Mucosa of rectum (tissue), 2 donors: ENCODE data around the gene ROCK2.

Experiments
- H3K27ac ChIP-seq, 2 donors: one replicate each; pipeline ENCODE4 v1.7.0; 2013; ENCODE audit warnings: inconsistent platforms in 2 of 2, low read depth in 2 of 2, low read length in 2 of 2
- H3K27me3 ChIP-seq, 2 donors: one replicate each; pipeline ENCODE4 v1.7.0; 2013; ENCODE audit warnings: low read length in 2 of 2; ENCODE audit not compliant: control insufficient read depth in 2 of 2, insufficient read depth in 2 of 2
- H3K36me3 ChIP-seq, 2 donors: one replicate each; pipeline ENCODE4 v1.7.0; 2013; ENCODE audit warnings: low read length in 2 of 2; ENCODE audit not compliant: control insufficient read depth in 2 of 2, insufficient read depth in 2 of 2
- H3K4me1 ChIP-seq, 2 donors: one replicate each; pipeline ENCODE4 v1.7.0; 2013; ENCODE audit warnings: low read length in 2 of 2, mild to moderate bottlenecking in 1 of 2; ENCODE audit not compliant: control insufficient read depth in 2 of 2, insufficient read depth in 2 of 2
- H3K4me3 ChIP-seq, 2 donors: one replicate each; pipeline ENCODE4 v1.7.0; 2013; ENCODE audit warnings: low read length in 2 of 2
- H3K9ac ChIP-seq, 2 donors: one replicate each; pipeline ENCODE4 v1.7.0; 2013; ENCODE audit warnings: low read length in 2 of 2, low read depth in 1 of 2, mild to moderate bottlenecking in 1 of 2
- H3K9me3 ChIP-seq, 2 donors: one replicate each; pipeline ENCODE4 v1.7.0; 2013; ENCODE audit warnings: low read length in 2 of 2; ENCODE audit not compliant: control insufficient read depth in 2 of 2
- donor health status: healthy.
- donor health status: Normal muscosa, but diverticular disease.

Gene ROCK2

DNA sequence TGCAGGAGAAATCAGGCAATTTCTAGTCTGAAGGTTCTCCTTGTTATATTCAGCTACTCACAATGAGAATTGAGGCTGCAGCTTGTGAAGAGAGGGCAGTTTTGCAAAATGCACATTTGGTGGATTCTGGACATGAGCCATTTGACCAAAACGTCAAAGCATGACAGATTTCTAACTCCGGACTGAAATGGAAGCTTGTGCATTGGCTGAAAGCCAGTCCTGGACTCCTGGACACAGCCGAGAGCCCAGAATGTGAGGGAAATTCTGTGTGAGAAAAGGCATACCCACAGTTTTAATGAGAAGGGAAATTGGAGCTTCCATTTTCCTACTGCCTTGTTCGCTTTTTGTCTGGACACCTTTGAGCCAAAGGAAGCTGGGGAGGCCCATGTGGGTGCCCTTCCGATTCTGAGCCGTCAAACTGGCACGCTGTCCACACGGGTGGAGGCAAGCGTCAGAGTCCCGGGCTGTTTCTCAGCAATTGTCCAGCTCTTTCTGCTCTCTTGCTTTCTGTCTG is 23.7 kb upstream of the ROCK2 start:
- no peak overlapping the region for H3K27ac ChIP-seq
- no peak overlapping the region for H3K4me3 ChIP-seq
- H3K9me3 ChIP-seq = no peaks in the 10 kb centered on the region
- peaks cover 32 to 38% of the 10 kb centered on the region in 2 donors for H3K4me1 ChIP-seq
- no peak overlapping the region for H3K9ac ChIP-seq
- H3K27me3 ChIP-seq = no peaks in the 10 kb centered on the region
- H3K36me3 ChIP-seq = no peaks in the 10 kb centered on the region

- no peak overlapping the region for H3K27ac ChIP-seq
- H3K4me3 ChIP-seq = no peak overlapping the region
- H3K9me3 ChIP-seq = no peaks in the 10 kb centered on the region
- no peak overlapping the region for H3K9ac ChIP-seq
- no peaks in the 10 kb centered on the region for H3K27me3 ChIP-seq
- H3K4me1 ChIP-seq = peaks cover 30 to 34% of the 10 kb centered on the region in 2 donors
- H3K36me3 ChIP-seq = no peaks in the 10 kb centered on the region
Observed at GRCh38 chr2:11367170-11367730, 22.8 kb upstream of the ROCK2 start.

DNA sequence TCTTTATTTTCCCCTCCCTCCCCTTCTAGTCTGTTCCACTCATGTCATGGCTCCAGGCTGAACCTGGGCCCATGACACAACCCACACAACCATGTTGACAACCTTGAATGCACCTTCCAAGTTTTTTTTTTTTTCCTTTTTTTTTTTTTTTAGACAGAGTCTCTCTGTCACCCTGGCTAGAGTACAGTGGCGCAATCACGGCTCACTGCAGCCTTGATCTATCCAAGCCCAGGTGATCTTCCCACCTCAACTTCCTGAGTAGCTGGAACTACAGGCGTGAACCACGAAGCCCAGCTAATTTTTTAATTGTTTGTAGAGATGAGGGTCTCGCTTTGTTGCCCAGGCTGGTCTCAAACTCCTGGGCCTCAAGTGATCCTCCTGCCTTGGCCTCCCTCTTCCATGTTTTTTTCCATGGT is 21.9 kb upstream of the ROCK2 start:
- Histone ChIP-seq H3K27me3 (no peaks in the 10 kb centered on the region), H3K9ac (no peak overlapping the region), H3K36me3 (no peaks in the 10 kb centered on the region), H3K4me1 (peaks cover 21 to 25% of the 10 kb centered on the region in 2 donors), H3K27ac (no peak overlapping the region), H3K9me3 (no peaks in the 10 kb centered on the region), H3K4me3 (no peak overlapping the region)

DNA sequence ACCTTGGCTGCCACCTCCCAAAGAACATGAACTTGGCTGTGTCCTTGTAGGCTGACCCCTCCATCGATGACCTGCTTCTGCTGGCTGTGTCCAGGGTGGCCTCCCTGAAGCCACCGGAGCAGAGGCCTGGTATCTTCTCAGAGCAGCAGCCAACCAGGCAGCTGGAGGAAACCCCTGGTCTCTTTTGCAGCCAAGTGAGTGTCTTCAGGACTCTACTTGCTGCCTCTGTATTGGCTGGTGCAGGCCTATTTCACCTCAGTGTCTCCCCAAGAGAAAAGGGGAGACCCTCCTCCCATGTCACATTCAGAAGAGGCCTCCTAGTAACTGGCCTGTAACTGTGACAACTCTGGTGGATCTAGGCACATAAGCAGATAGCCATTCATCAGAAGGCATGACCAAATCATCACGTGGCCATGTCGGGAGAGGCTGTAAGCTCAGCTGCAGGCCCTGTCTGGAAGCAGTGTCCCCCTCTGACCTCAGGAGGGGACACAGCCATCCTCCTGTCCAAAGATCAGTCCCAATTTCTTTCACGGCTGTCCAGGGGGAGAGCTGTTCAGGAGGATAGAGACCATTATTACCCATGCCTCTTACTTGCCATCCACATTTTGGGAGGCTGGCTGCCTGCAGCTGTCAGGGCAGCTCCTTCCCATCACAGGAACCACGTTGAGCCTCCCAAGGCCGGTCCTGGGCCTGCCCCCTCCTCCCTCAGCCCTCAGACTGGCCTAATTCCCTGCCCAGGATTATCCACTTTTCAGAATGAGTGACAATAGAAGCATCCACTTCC is 20.9 kb upstream of the ROCK2 start:
- Histone ChIP-seq H3K9me3 (no peaks in the 10 kb centered on the region), H3K36me3 (no peaks in the 10 kb centered on the region)

GRCh38 chr2:11364565-11364887 is 20.1 kb upstream of the ROCK2 start:
- Histone ChIP-seq H3K4me1 (peaks cover 11 to 15% of the 10 kb centered on the region in 2 donors), H3K9ac (no peak overlapping the region), H3K27ac (no peak overlapping the region), H3K36me3 (no peaks in the 10 kb centered on the region), H3K9me3 (no peaks in the 10 kb centered on the region), H3K4me3 (no peak overlapping the region), H3K27me3 (no peaks in the 10 kb centered on the region)

More for the DNA sequence above, 20.9 kb upstream of the ROCK2 start:
- Histone ChIP-seq H3K27me3 (no peaks in the 10 kb centered on the region), H3K4me1 (peaks cover 14 to 15% of the 10 kb centered on the region in 2 donors), H3K4me3 (no peak overlapping the region), H3K27ac (no peak overlapping the region), H3K9ac (no peak overlapping the region)

DNA sequence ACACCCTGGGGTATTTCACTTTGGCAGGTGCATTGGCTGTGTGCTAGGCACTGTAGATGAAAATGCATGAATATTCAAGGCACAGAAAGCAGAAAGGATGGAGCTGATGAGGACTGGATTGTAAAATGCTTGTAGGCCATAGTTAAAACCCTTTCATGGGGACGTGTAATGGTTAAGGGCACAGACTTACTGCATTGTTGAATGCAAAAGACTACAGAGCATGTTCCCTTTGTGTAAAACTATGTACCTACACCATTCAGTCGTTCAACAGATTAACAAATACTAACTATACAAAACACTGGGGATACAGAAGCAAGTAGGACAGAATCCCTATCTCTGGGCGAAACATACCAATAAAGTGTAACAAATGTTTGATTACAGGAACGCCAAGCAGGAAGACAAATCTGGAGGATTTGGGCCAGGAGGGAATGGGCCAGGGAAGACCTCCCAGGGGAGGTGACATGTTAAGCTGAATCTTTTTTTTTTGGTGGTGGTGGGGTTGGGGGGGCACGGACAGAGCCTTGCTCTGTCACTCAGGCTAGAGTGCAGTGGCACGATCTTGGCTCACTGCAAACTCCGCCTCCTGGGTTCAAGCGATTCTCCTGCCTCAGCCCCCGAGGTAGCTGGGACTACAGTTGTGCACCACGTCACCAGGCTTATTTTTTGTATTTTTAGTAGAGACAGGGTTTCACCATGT is 19.6 kb upstream of the ROCK2 start:
- H3K27me3 ChIP-seq = no peaks in the 10 kb centered on the region
- peaks cover 11 to 19% of the 10 kb centered on the region in 2 donors for H3K4me1 ChIP-seq
- no peaks in the 10 kb centered on the region for H3K9me3 ChIP-seq
- no peak overlapping the region for H3K4me3 ChIP-seq
- H3K9ac ChIP-seq = no peak overlapping the region
- H3K27ac ChIP-seq = no peak overlapping the region
- no peaks in the 10 kb centered on the region for H3K36me3 ChIP-seq

- peaks cover 0 to 14% of the 10 kb centered on the region in 2 donors for H3K4me1 ChIP-seq
- no peaks in the 10 kb centered on the region for H3K9me3 ChIP-seq
- H3K9ac ChIP-seq = no peak overlapping the region
- no peak overlapping the region for H3K27ac ChIP-seq
- H3K4me3 ChIP-seq = no peak overlapping the region
- no peaks in the 10 kb centered on the region for H3K36me3 ChIP-seq
- H3K27me3 ChIP-seq = no peaks in the 10 kb centered on the region
Observed at GRCh38 chr2:11359865-11360264, 15.4 kb upstream of the ROCK2 start.

DNA sequence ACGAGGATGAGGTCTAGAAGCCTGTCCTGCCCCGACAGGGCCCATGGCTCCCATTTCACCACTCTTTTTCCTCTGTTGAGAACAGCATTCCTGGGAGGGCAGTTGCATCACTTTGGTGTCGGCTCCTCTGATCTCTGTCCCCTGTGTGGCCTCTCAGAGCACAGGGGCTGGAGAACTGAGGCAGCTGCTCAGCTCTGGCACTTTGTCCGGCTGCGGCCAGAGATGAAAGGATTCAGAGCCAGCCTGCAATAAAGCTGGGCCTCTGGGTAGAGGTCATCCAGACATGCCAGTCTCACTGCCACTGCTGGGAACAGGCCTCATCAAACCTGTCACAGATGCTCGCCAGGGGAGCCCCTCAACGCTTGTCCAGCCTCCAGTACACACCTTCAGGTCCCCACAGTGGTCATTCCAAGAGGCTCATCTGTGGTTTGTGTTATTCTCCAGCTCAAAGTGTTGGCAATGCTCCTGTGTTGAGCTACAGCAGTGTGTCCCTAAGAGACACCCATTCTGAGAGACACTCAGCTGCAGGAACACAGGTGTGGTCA is 13.1 kb upstream of the ROCK2 start:
- no peak overlapping the region for H3K4me3 ChIP-seq
- H3K9me3 ChIP-seq = no peaks in the 10 kb centered on the region
- peaks cover 0 to 20% of the 10 kb centered on the region in 2 donors for H3K4me1 ChIP-seq
- no peak overlapping the region for H3K9ac ChIP-seq
- H3K27me3 ChIP-seq = no peaks in the 10 kb centered on the region
- H3K36me3 ChIP-seq = no peaks in the 10 kb centered on the region
- H3K27ac ChIP-seq = no peak overlapping the region

- Histone ChIP-seq H3K36me3 (no peaks in the 10 kb centered on the region), H3K4me1 (peaks cover 0 to 20% of the 10 kb centered on the region in 2 donors), H3K27me3 (no peaks in the 10 kb centered on the region), H3K9ac (no peak overlapping the region), H3K9me3 (no peaks in the 10 kb centered on the region), H3K4me3 (no peak overlapping the region), H3K27ac (no peak overlapping the region)
Observed at GRCh38 chr2:11356764-11357163, 12.3 kb upstream of the ROCK2 start.
